Upper lobe of left lung (tissue), 6 donors: ENCODE measurements around the gene PAGE4. TPM values are rescaled to one million over a fixed set of nuclear protein-coding genes. Genes with fewer than 3 reads are reported as not detected.
A peak's percentile ranks its signal among the peaks of the same experiment; 100 is the strongest.

Experiments used
- ATAC-seq, 2 donors: fragments of 200-7000 bp; cut with Tn5 transposase; one replicate each; pipeline ENCODE4 v1.9.1; 2022; ENCODE audit warnings: mild to moderate bottlenecking in 2 of 2, moderate library complexity in 2 of 2; ENCODE audit not compliant: low FRiP score in 2 of 2
- DNase-seq, 2 donors: peaks; one replicate each; pipeline ENCODE4 v3.0.0-alpha.2; 2019 to 2020
- H3K27ac ChIP-seq, 4 donors: fragments of 200-600 bp; sonication (generic); one replicate each; pipeline ENCODE4 v1.5.1; 2016 to 2019
- H3K27me3 ChIP-seq, 4 donors: fragments of 200-600 bp; sonication (generic); one replicate each; pipeline ENCODE4 v1.5.1; 2017 to 2019
- H3K36me3 ChIP-seq, 4 donors: fragments of 200-600 bp; sonication (generic); one replicate each; pipeline ENCODE4 v1.5.1; 2016 to 2019
- H3K4me1 ChIP-seq, 4 donors: fragments of 200-600 bp; sonication (generic); one replicate each; pipeline ENCODE4 v1.5.1; 2018 to 2019
- H3K4me3 ChIP-seq, 4 donors: fragments of 200-600 bp; sonication (generic); one replicate each; pipeline ENCODE4 v1.5.1; 2017 to 2019; ENCODE audit warnings: mild to moderate bottlenecking in 2 of 4, moderate library complexity in 1 of 4
- H3K9me3 ChIP-seq, 4 donors: fragments of 200-600 bp; sonication (generic); one replicate each; pipeline ENCODE4 v1.5.1; 2018 to 2019
- EP300 ChIP-seq, 4 donors: sonication (generic); formaldehyde crosslinking; IDR thresholded peaks; one replicate each; pipeline ENCODE4 v1.5.1; 2017; ENCODE audit warnings: antibody characterized with exemption in 4 of 4, control low read depth in 2 of 4
- POLR2A ChIP-seq, 4 donors: fragments of 450-650 bp; IDR thresholded peaks; one replicate each; pipeline ENCODE4 v1.5.1; 2016 to 2017; ENCODE audit warnings: antibody characterized with exemption in 4 of 4, mild to moderate bottlenecking in 2 of 4
- POLR2AphosphoS5 ChIP-seq, 2 donors: sonication (generic); formaldehyde crosslinking; IDR thresholded peaks; one replicate each; pipeline ENCODE4 v1.5.1; 2017; ENCODE audit warnings: antibody characterized with exemption in 2 of 2
- WGBS, 2 donors: methylation state at CpG; one replicate each; pipeline ENCODE4 v1.1.5; 2017 to 2018; 5-methylcytosine and 5-hydroxymethylcytosine counted together
- total RNA-seq, 6 donors: library from RNA; depleted of rRNA in 4 of 6; stranded (reverse); fragments of >200 nt in 4 of 6; gene quantifications; one replicate each; pipeline versions ENCODE4 v1.1.0 to v1.2.1, GENCODE V29; 2016 to 2021
- TF ChIP-seq, protein P1 (sequence below), 6 experiments: fragments of 450-650 bp in 4 of 6; fragments of 200-600 bp in 2 of 6; sonication (generic) in 2 of 6; IDR thresholded peaks; one replicate each; pipeline ENCODE4 v1.5.1; 2016 to 2019; ENCODE audit warnings: antibody characterized with exemption in 6 of 6
- donor health status: DM: no; HTN: no; CAD: no; lungs with moderate emphysema.
- donor health status: DM: no; HTN: yes; CAD: no; lungs with severe emphysema.

Gene PAGE4
- total RNA-seq, 6 donors from 2014 or later, result not detected

DNA sequence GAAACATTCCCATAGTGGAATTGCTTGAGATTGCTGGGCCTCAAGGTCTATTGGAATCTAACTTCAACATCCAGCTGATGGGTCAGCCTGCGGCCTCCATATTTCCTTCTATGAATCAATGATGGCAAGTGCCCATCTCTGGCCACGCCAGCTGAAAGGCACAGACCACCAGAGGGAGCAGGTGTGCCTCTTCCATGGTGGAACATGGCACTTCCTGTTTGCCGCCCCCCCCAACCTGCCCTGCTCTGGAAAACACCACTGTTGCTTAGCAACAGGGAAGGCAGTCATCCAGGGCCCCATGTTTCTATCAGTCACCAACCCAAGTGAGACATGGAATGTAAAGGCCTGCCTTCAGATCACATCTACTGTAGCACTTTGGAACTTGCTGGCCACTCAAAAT, 11.6 kb downstream of the PAGE4 start:
- no peaks in the 10 kb centered on the region for H3K27me3 ChIP-seq
- 44% methylated on average over 3 of the region's 3 CpGs; no CpG with 5 or more reads in 1 of the 2 donors for WGBS, 2 donors
- no peak for TF ChIP-seq EP300 (IDR thresholded peaks at IDR 0.05)
- TF ChIP-seq, protein P1, sequence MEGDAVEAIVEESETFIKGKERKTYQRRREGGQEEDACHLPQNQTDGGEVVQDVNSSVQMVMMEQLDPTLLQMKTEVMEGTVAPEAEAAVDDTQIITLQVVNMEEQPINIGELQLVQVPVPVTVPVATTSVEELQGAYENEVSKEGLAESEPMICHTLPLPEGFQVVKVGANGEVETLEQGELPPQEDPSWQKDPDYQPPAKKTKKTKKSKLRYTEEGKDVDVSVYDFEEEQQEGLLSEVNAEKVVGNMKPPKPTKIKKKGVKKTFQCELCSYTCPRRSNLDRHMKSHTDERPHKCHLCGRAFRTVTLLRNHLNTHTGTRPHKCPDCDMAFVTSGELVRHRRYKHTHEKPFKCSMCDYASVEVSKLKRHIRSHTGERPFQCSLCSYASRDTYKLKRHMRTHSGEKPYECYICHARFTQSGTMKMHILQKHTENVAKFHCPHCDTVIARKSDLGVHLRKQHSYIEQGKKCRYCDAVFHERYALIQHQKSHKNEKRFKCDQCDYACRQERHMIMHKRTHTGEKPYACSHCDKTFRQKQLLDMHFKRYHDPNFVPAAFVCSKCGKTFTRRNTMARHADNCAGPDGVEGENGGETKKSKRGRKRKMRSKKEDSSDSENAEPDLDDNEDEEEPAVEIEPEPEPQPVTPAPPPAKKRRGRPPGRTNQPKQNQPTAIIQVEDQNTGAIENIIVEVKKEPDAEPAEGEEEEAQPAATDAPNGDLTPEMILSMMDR (IDR thresholded peaks at IDR 0.05), result peak in 3 of 6 experiments; percentile 38 to 58 (median 41)
- H3K4me1 ChIP-seq, result no peaks in the 10 kb centered on the region
- peak in 1 of 2 donors; percentile 65 for DNase-seq
- H3K36me3 ChIP-seq, result no peaks in the 10 kb centered on the region
- no peaks in the 10 kb centered on the region for H3K9me3 ChIP-seq
- ATAC-seq, result peak in 1 of 2 donors; percentile 65
- H3K4me3 ChIP-seq, result no peak overlapping the region
- H3K27ac ChIP-seq, result no peak overlapping the region

DNA sequence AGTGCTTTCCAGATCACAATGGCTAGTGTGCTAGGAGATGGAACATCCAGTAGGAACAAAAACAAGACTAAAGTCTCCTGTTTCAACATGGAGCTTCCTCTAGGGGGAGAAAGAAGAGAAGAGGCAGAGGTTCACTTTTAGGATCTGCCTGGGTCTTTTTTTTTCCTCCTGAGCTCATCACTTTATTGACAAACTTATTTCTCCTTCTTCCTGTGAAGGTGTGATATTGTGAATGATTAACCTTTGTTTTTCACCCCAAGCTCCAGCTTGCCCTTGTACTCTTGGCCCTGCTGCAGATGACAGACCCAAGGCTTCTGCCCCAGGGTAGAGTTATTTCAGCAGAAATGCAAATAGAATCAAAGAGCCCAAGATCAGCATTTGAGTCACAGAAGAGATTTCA, 13.5 kb downstream of the PAGE4 start:
- DNase-seq (no peak), ATAC-seq (no peak)
- Histone ChIP-seq H3K4me3 (no peak overlapping the region), H3K27ac (no peak overlapping the region), H3K4me1 (no peaks in the 10 kb centered on the region), H3K36me3 (no peaks in the 10 kb centered on the region), H3K9me3 (no peaks in the 10 kb centered on the region), H3K27me3 (no peaks in the 10 kb centered on the region)
- TF ChIP-seq POLR2A (IDR thresholded peaks at IDR 0.05) (no peak), EP300 (IDR thresholded peaks at IDR 0.05) (no peak), POLR2AphosphoS5 (IDR thresholded peaks at IDR 0.05) (no peak)
- TF ChIP-seq, protein P1 (IDR thresholded peaks at IDR 0.05), result no peak

DNA sequence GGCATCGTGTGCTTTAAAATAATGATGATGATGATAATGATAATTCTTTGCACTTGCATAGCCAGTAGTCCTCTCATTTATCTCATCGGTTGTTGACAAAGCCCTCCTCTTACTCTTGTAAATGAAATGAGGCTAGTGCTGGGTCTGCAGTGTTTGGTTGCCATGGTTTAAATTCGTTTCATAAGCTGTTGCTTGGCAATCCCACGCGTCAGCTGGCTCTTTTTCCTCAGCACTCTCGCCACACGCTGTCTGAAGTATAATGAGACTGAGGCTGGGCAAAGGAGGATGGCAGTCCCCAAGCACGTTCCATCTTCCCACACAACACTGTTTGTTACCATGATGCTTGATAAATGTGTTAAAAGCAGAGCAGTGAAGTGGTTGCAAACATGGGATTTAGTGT, 15.5 kb downstream of the PAGE4 start:
- no peaks in the 10 kb centered on the region for H3K4me1 ChIP-seq
- ATAC-seq, result no peak
- TF ChIP-seq POLR2A (IDR thresholded peaks at IDR 0.05) (no peak), POLR2AphosphoS5 (IDR thresholded peaks at IDR 0.05) (no peak)
- TF ChIP-seq, protein P1 (IDR thresholded peaks at IDR 0.05), result no peak
- no peak overlapping the region for H3K4me3 ChIP-seq
- 63 to 70% methylated on average over 8 of the region's 8 CpGs for WGBS, 2 donors
- no peak overlapping the region for H3K27ac ChIP-seq
- no peaks in the 10 kb centered on the region for H3K9me3 ChIP-seq
- H3K27me3 ChIP-seq, result no peaks in the 10 kb centered on the region
- H3K36me3 ChIP-seq, result no peaks in the 10 kb centered on the region
- no peak for DNase-seq

DNA sequence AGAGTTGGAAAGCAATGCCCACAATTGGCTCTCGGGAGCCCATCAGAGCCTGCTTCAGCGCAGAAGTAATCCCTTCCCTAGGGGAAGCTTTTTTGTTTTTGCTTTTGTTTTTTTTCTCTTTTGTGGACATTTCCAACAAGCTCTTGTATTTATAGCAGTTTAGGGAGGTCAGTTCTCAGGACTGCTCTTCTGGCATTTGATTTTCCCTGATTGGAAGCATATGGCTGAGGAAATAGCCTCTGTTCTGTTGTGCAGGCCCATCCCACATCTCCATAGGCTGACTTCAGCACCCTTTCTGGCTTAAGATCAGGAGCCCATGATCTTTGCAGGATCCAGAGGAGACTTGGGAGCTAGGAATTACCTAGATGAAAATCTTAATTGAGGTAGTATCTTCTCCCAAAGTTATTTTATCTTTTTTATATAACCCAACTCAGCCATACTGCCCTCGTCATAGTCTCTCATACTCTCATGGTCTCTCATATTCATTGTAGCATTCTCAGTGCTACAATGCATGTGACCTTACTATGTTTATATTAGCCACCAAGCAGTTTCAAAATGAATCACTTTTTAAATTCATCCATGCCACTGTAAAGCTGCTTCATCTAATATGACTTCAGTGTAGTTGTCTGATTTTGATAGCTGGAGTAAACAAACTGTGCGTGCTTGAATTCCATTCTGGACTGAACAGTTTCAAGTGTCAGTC, 16.7 kb downstream of the PAGE4 start:
- Histone ChIP-seq H3K9me3 (no peaks in the 10 kb centered on the region), H3K27ac (no peak overlapping the region), H3K4me1 (no peaks in the 10 kb centered on the region), H3K27me3 (no peaks in the 10 kb centered on the region), H3K4me3 (no peak overlapping the region), H3K36me3 (no peaks in the 10 kb centered on the region)
- DNase-seq (no peak), ATAC-seq (no peak)
- TF ChIP-seq POLR2AphosphoS5 (IDR thresholded peaks at IDR 0.05) (no peak), POLR2A (IDR thresholded peaks at IDR 0.05) (no peak), EP300 (IDR thresholded peaks at IDR 0.05) (no peak)
- TF ChIP-seq, protein P1 (IDR thresholded peaks at IDR 0.05), result no peak
- WGBS, 2 donors, result 66 to 70% methylated on average over 4 of the region's 4 CpGs

DNA sequence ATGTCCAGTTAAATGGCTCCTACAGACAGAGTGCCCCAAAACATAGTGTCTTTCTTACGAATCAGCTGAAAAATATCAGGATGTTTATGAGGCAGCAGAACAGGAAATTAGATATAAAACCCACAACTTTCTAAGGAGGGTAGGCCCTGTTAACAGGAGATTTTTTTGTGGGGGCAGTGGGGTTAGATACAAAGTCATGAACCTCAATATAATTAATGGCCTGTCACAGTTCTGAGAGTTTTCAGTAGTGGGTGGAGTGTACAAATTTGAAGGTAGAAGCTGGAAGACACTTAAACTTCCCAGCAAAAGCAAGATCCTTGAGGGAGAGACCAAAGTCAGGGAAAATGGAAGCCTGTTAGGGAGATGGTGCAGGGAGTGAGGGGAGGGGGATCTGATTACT, 17.4 kb downstream of the PAGE4 start:
- Histone ChIP-seq H3K36me3 (no peaks in the 10 kb centered on the region), H3K4me1 (no peaks in the 10 kb centered on the region), H3K9me3 (no peaks in the 10 kb centered on the region), H3K27ac (no peak overlapping the region), H3K27me3 (no peaks in the 10 kb centered on the region), H3K4me3 (peak overlapping the region in 1 of 4 donors; percentile 7)
- DNase-seq (no peak), ATAC-seq (no peak)
- no peak for TF ChIP-seq EP300 (IDR thresholded peaks at IDR 0.05)
- no peak for TF ChIP-seq POLR2A (IDR thresholded peaks at IDR 0.05)
- TF ChIP-seq, protein P1 (IDR thresholded peaks at IDR 0.05), result no peak
- no peak for TF ChIP-seq POLR2AphosphoS5 (IDR thresholded peaks at IDR 0.05)
- whole genome bisulfite sequencing, 2 donors, result 35 to 55% methylated on average over 1 of the region's 1 CpG
